CD4-positive, CD25-positive, alpha-beta regulatory T cell (primary cell): ENCODE measurements around the gene PPP1R15B. TPM values are rescaled to one million over a fixed set of nuclear protein-coding genes. Genes with fewer than 3 reads are reported as not detected.

Experiments used
- ATAC-seq, 2 donors: fragments of 150-1000 bp; cut with Tn5 transposase; one replicate each; pipeline ENCODE4 v1.10.0; 2021; ENCODE audit warnings: low read depth in 2 of 2, moderate number of reproducible peaks in 2 of 2, moderate library complexity in 1 of 2
- DNase-seq, 3 donors: peaks; one replicate each; pipeline versions ENCODE4 v3.0.0 to v3.0.0-alpha.2; 2012 to 2022; ENCODE audit warnings: mixed read lengths in 1 of 3
- H3K27ac ChIP-seq: one replicate; pipeline ENCODE4 v1.7.0; 2013; ENCODE audit warnings: mild to moderate bottlenecking, low read length; ENCODE audit not compliant: insufficient read depth, poor library complexity, severe bottlenecking
- H3K27me3 ChIP-seq: one replicate; pipeline ENCODE4 v1.7.0; 2013; ENCODE audit warnings: low read length; ENCODE audit not compliant: control insufficient read depth, insufficient read depth
- H3K36me3 ChIP-seq: one replicate; pipeline ENCODE4 v1.7.0; 2013; ENCODE audit warnings: mild to moderate bottlenecking, low read length, moderate library complexity; ENCODE audit not compliant: control insufficient read depth, insufficient read depth
- H3K4me1 ChIP-seq: 2 replicates; pipeline ENCODE4 v1.7.0; 2013; ENCODE audit warnings: mild to moderate bottlenecking, low read length; ENCODE audit not compliant: insufficient read depth, control insufficient read depth, poor library complexity, severe bottlenecking
- H3K4me3 ChIP-seq: one replicate; pipeline ENCODE4 v1.7.0; 2013; ENCODE audit warnings: low read depth, mild to moderate bottlenecking, low read length, moderate library complexity
- H3K9me3 ChIP-seq, 2 experiments: 1 replicate in 1 of 2; 2 replicates in 1 of 2; pipeline ENCODE4 v1.7.0; 2013; ENCODE audit warnings: low read length in 2 of 2, mild to moderate bottlenecking in 1 of 2, moderate library complexity in 1 of 2; ENCODE audit not compliant: control insufficient read depth in 2 of 2
- H3K27ac Mint-ChIP-seq, 3 donors: one replicate each; pipeline ENCODE4 v1.8.0; 2020 to 2022; ENCODE audit warnings: mild to moderate bottlenecking in 3 of 3, mixed read lengths in 3 of 3, moderate library complexity in 2 of 3
- H3K27me3 Mint-ChIP-seq: one replicate; pipeline ENCODE4 v1.8.0; 2022; ENCODE audit warnings: mild to moderate bottlenecking, mixed read lengths
- H3K36me3 Mint-ChIP-seq: one replicate; pipeline ENCODE4 v1.8.0; 2020; ENCODE audit warnings: mixed read lengths
- H3K4me1 Mint-ChIP-seq, 4 donors: one replicate each; pipeline ENCODE4 v1.8.0; 2020 to 2022; ENCODE audit warnings: mixed read lengths in 4 of 4, mild to moderate bottlenecking in 1 of 4
- H3K4me3 Mint-ChIP-seq, 4 donors: one replicate each; pipeline ENCODE4 v1.8.0; 2020 to 2022; ENCODE audit warnings: mild to moderate bottlenecking in 4 of 4, mixed read lengths in 4 of 4, moderate library complexity in 3 of 4
- H3K9me3 Mint-ChIP-seq, 7 donors: one replicate each; pipeline ENCODE4 v1.8.0; 2020 to 2022; ENCODE audit warnings: mixed read lengths in 7 of 7, mild to moderate bottlenecking in 3 of 7, moderate library complexity in 2 of 7
- polyA plus RNA-seq, 4 donors: library from polyadenylated mRNA; unstranded; fragments of 300-500 nt; fragmentation: Illumina TruSeq; gene quantifications; one replicate each; pipeline ENCODE4 v1.2.3, GENCODE V29; 2021
- total RNA-seq: library from RNA; stranded (reverse); gene quantifications from one replicate; pipeline ENCODE4 v1.2.3, GENCODE V29; 2022

Gene PPP1R15B
- total and polyA plus RNA-seq, 5 donors from 2014 or later, result 13.2 to 239 (median 22.1) TPM

DNA sequence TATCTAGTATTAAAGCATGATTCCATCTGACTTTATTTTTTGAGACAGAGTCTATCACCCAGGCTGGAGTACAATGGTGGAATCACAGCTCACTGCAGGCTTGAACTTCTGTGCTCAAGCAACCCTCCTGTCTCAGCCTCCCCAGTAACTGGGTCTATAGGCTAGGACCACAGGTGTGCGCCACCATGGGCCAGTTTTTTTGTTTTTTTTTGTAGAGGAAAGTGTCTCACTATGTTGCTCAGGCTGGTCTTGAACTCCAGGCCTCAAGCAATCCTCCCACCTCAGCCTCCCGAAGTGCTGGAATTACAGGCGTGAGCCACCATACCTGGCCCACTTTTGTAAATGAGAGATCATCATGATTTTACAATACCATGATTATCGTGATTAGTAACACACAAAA is 9.2 kb downstream of the PPP1R15B start:
- Histone ChIP-seq H3K27me3 (no peaks in the 10 kb centered on the region), H3K27ac (peak overlapping the region; percentile 25), H3K4me3 (no peak overlapping the region), H3K9me3 (no peaks in the 10 kb centered on the region), H3K4me1 (peaks cover 25% of the 10 kb centered on the region), H3K36me3 (peaks cover 80% of the 10 kb centered on the region)
- no peaks in the 10 kb centered on the region for H3K27me3 Mint-ChIP-seq
- no peak overlapping the region for H3K4me3 Mint-ChIP-seq
- no peak overlapping the region for H3K27ac Mint-ChIP-seq
- peaks cover 29% of the 10 kb centered on the region for H3K36me3 Mint-ChIP-seq
- peaks cover 24 to 57% (median 33%) of the 10 kb centered on the region in 4 donors for H3K4me1 Mint-ChIP-seq
- H3K9me3 Mint-ChIP-seq, result no peaks in the 10 kb centered on the region
- ATAC-seq, result no peak
- DNase-seq, result no peak

DNA sequence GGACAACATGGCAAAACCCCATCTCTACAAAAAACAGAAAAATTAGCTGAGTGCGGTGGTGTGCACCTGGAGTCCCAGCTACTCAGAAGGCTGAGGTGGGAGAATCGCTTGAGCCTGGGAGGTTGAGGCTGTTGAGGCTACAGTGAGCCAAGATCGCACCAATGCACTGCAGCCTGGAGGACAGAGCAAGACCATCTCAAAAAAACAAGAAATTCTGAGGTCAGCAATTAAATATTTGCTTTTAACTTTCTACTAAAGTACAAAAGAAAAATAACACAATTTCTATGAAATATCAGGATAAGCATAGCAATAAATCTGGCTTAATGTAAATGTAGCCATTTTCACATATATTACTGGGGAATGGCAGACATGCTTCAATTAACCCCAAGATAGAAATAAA is 9.9 kb downstream of the PPP1R15B start:
- H3K9me3 Mint-ChIP-seq, result no peaks in the 10 kb centered on the region
- no peaks in the 10 kb centered on the region for H3K27me3 ChIP-seq
- H3K4me3 Mint-ChIP-seq, result no peak overlapping the region
- no peaks in the 10 kb centered on the region for H3K27me3 Mint-ChIP-seq
- ATAC-seq, result no peak
- H3K36me3 Mint-ChIP-seq, result peaks cover 29% of the 10 kb centered on the region
- peaks cover 82% of the 10 kb centered on the region for H3K36me3 ChIP-seq
- no peak overlapping the region for H3K4me3 ChIP-seq
- H3K27ac Mint-ChIP-seq, result peak overlapping the region in 2 of 3 donors; percentile 15 to 26
- no peaks in the 10 kb centered on the region for H3K9me3 ChIP-seq
- DNase-seq, result no peak
- peaks cover 22% of the 10 kb centered on the region for H3K4me1 ChIP-seq
- peaks cover 23 to 51% (median 30%) of the 10 kb centered on the region in 4 donors for H3K4me1 Mint-ChIP-seq
- H3K27ac ChIP-seq, result peak overlapping the region; percentile 38

GRCh38 chr1:204400882-204401510 is 10.6 kb downstream of the PPP1R15B start:
- H3K27me3 ChIP-seq, result no peaks in the 10 kb centered on the region
- H3K36me3 ChIP-seq, result peaks cover 79% of the 10 kb centered on the region
- peak overlapping the region in 2 of 3 donors; percentile 0 to 7 for H3K27ac Mint-ChIP-seq
- ATAC-seq (no peak), DNase-seq (no peak)
- peak overlapping the region; percentile 37 for H3K27ac ChIP-seq
- H3K4me3 Mint-ChIP-seq, result no peak overlapping the region
- H3K36me3 Mint-ChIP-seq, result peaks cover 26% of the 10 kb centered on the region
- H3K4me1 Mint-ChIP-seq, result peaks cover 17 to 46% (median 25%) of the 10 kb centered on the region in 4 donors
- peaks cover 16% of the 10 kb centered on the region for H3K4me1 ChIP-seq
- H3K9me3 Mint-ChIP-seq, result no peaks in the 10 kb centered on the region
- no peaks in the 10 kb centered on the region for H3K9me3 ChIP-seq
- no peaks in the 10 kb centered on the region for H3K27me3 Mint-ChIP-seq
- H3K4me3 ChIP-seq, result no peak overlapping the region

GRCh38 chr1:204398197-204399125 is 13.2 kb downstream of the PPP1R15B start:
- ATAC-seq, result peak; percentile 89 to 90
- DNase-seq, result peak; percentile 46 to 74 (median 67)
- H3K27me3 Mint-ChIP-seq, result no peaks in the 10 kb centered on the region
- H3K9me3 Mint-ChIP-seq, result no peaks in the 10 kb centered on the region
- Histone ChIP-seq H3K36me3 (peaks cover 53% of the 10 kb centered on the region), H3K9me3 (no peaks in the 10 kb centered on the region), H3K27ac (peak overlapping the region; percentile 59), H3K4me3 (no peak overlapping the region), H3K4me1 (no peaks in the 10 kb centered on the region), H3K27me3 (no peaks in the 10 kb centered on the region)
- peak overlapping the region in 2 of 3 donors; percentile 75 to 79 for H3K27ac Mint-ChIP-seq
- peaks cover 20% of the 10 kb centered on the region for H3K36me3 Mint-ChIP-seq
- H3K4me1 Mint-ChIP-seq, result peaks cover 11 to 31% (median 15%) of the 10 kb centered on the region in 4 donors
- no peak overlapping the region for H3K4me3 Mint-ChIP-seq

DNA sequence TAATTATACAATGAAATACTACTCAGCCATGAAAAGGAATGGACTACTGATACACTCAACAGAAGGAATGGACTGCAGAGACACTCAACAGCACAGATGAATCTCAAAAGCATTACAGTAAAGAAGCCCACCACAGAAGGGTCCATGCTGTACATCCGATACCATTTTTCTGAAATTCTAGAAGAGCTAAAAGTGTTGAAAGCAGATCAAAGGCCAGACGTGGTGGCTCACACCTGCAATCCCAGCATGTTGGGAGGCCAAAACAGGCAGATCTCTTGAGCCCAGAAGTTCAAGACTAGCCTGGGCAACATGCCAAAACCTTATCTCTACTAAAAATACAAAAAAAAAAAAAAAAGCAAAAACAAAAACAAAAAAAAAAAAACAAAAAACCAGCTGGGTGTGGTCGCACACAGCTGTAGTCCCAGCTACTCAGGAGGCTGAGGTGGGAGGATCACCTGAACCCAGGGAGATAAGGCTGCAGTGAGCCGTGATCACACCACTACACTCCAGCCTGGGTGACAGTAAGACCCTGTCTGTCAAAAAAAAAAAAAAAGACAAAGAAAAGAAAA is 15.5 kb downstream of the PPP1R15B start:
- Mint-ChIP-seq H3K4me3 (no peak overlapping the region), H3K27ac (peak overlapping the region in 1 of 3 donors; percentile 86), H3K9me3 (no peaks in the 10 kb centered on the region), H3K27me3 (no peaks in the 10 kb centered on the region), H3K4me1 (peaks cover 10 to 23% (median 12%) of the 10 kb centered on the region in 4 donors), H3K36me3 (peaks cover 19% of the 10 kb centered on the region)
- Histone ChIP-seq H3K4me3 (no peak overlapping the region), H3K9me3 (no peaks in the 10 kb centered on the region), H3K27ac (no peak overlapping the region), H3K36me3 (peaks cover 32% of the 10 kb centered on the region), H3K4me1 (no peaks in the 10 kb centered on the region), H3K27me3 (no peaks in the 10 kb centered on the region)
- no peak for ATAC-seq
- DNase-seq, result no peak

- peak overlapping the region in 2 of 3 donors; percentile 21 to 34 for H3K27ac Mint-ChIP-seq
- no peak overlapping the region for H3K4me3 Mint-ChIP-seq
- H3K9me3 Mint-ChIP-seq, result no peaks in the 10 kb centered on the region
- peaks cover 1% of the 10 kb centered on the region for H3K36me3 ChIP-seq
- ATAC-seq (no peak), DNase-seq (no peak)
- no peak overlapping the region for H3K4me3 ChIP-seq
- H3K27me3 ChIP-seq, result no peaks in the 10 kb centered on the region
- no peaks in the 10 kb centered on the region for H3K4me1 ChIP-seq
- H3K27ac ChIP-seq, result no peak overlapping the region
- peaks cover 9 to 18% (median 10%) of the 10 kb centered on the region in 4 donors for H3K4me1 Mint-ChIP-seq
- peaks cover 4% of the 10 kb centered on the region for H3K36me3 Mint-ChIP-seq
- H3K27me3 Mint-ChIP-seq, result peaks cover 4% of the 10 kb centered on the region
- no peaks in the 10 kb centered on the region for H3K9me3 ChIP-seq
Observed at GRCh38 chr1:204391629-204392028, 20.0 kb downstream of the PPP1R15B start.

DNA sequence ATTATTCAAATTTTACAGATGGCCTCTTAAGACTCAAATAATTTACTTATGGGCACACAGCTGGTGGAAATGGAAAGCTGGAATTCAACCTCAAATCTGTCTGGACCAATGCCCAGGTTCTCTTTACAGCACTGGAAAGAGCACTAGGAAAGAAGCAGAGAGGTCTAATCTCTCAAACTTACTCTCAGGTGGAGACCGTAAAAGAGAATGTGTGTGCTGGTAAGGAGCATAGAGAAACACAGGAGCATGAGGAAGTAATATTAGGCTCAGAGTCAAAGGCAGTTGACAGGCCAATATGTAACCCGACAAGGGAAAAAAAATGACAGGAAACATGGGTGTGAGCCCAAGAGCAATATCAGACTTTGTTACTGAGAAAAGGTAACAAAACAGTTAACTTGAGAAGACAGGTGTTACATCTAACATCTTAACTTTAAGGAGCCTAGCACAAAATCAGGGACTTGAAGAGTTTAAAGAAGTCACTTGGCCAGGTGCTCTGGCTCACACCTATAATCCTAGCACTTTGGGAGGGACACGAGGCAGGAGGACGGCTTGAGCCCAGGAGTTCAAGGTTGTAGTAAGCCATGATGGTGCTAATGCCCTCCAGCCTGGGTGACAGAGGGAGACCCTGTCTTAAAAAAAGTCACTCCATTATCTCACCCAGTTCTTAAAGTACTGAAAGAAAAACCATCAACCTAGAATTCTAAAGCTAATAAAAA is 20.7 kb downstream of the PPP1R15B start:
- Mint-ChIP-seq H3K36me3 (peaks cover 4% of the 10 kb centered on the region), H3K4me3 (no peak overlapping the region), H3K27ac (peak overlapping the region; percentile 21 to 74 (median 34)), H3K4me1 (peaks cover 8 to 18% (median 10%) of the 10 kb centered on the region in 4 donors), H3K27me3 (peaks cover 4% of the 10 kb centered on the region), H3K9me3 (no peaks in the 10 kb centered on the region)
- no peak overlapping the region for H3K4me3 ChIP-seq
- H3K27ac ChIP-seq, result no peak overlapping the region
- ATAC-seq (no peak), DNase-seq (no peak)
- H3K27me3 ChIP-seq, result no peaks in the 10 kb centered on the region
- no peaks in the 10 kb centered on the region for H3K9me3 ChIP-seq
- no peaks in the 10 kb centered on the region for H3K4me1 ChIP-seq
- H3K36me3 ChIP-seq, result no peaks in the 10 kb centered on the region
